ENCODE results near the gene SCLT1. TPM values are rescaled to one million over a fixed set of nuclear protein-coding genes. Genes with fewer than 3 reads are reported as not detected.
A peak's percentile ranks its signal among the peaks of the same experiment; 100 is the strongest.

Gene SCLT1
- total RNA-seq, 1 experiment from 2014 or later, result 11.0 TPM

- in situ Hi-C loops (cut with HindIII; ENCODE audit: low pct_unique_long_range_greater_than_20kb, low sequenced_read_pairs), result no loop called here
- DNase-seq (ENCODE audit: low read depth), result no peak
Measured at GRCh38 chr4:128915544-128915943, 177.8 kb downstream of the SCLT1 start.

- no peak for DNase-seq (ENCODE audit: low read depth)
- in situ Hi-C loops (cut with HindIII; ENCODE audit: low pct_unique_long_range_greater_than_20kb, low sequenced_read_pairs), result no loop called here
Measured at GRCh38 chr4:128913228-128913627, 180.1 kb downstream of the SCLT1 start.

- DNase-seq (ENCODE audit: low read depth), result no peak
- in situ Hi-C loops (cut with HindIII; ENCODE audit: low pct_unique_long_range_greater_than_20kb, low sequenced_read_pairs), result no loop called here
Measured at GRCh38 chr4:128908735-128909134, 184.6 kb downstream of the SCLT1 start.

- in situ Hi-C loops (cut with HindIII; ENCODE audit: low pct_unique_long_range_greater_than_20kb, low sequenced_read_pairs), result no loop called here
- no peak for DNase-seq (ENCODE audit: low read depth)
Measured at GRCh38 chr4:128907981-128908380, 185.4 kb downstream of the SCLT1 start.

- DNase-seq (ENCODE audit: low read depth), result no peak
- in situ Hi-C loops (cut with HindIII; ENCODE audit: low pct_unique_long_range_greater_than_20kb, low sequenced_read_pairs), result no loop called here
Measured at GRCh38 chr4:128906581-128906980, 186.8 kb downstream of the SCLT1 start.

- DNase-seq (ENCODE audit: low read depth), result no peak
- in situ Hi-C loops (cut with HindIII; ENCODE audit: low pct_unique_long_range_greater_than_20kb, low sequenced_read_pairs), result no loop called here
Measured at GRCh38 chr4:128904821-128905220, 188.5 kb downstream of the SCLT1 start.

GRCh38 chr4:128880662-128881061 lies 212.7 kb downstream of the SCLT1 start:
- DNase-seq (ENCODE audit: low read depth), result no peak
- in situ Hi-C loops (cut with HindIII; ENCODE audit: low pct_unique_long_range_greater_than_20kb, low sequenced_read_pairs), result no loop called here

GRCh38 chr4:128879971-128880370 lies 213.4 kb downstream of the SCLT1 start:
- no peak for DNase-seq (ENCODE audit: low read depth)
- in situ Hi-C loops (cut with HindIII; ENCODE audit: low pct_unique_long_range_greater_than_20kb, low sequenced_read_pairs), result no loop called here

GRCh38 chr4:128879283-128879682 lies 214.1 kb downstream of the SCLT1 start:
- in situ Hi-C loops (cut with HindIII; ENCODE audit: low pct_unique_long_range_greater_than_20kb, low sequenced_read_pairs), result no loop called here
- DNase-seq (ENCODE audit: low read depth), result no peak

GRCh38 chr4:128877934-128878333 lies 215.4 kb downstream of the SCLT1 start:
- no peak for DNase-seq (ENCODE audit: low read depth)
- in situ Hi-C loops (cut with HindIII; ENCODE audit: low pct_unique_long_range_greater_than_20kb, low sequenced_read_pairs), result no loop called here

- DNase-seq (ENCODE audit: low read depth), result no peak
- in situ Hi-C loops (cut with HindIII; ENCODE audit: low pct_unique_long_range_greater_than_20kb, low sequenced_read_pairs), result no loop called here
Measured at GRCh38 chr4:128876200-128876599, 217.1 kb downstream of the SCLT1 start.

- in situ Hi-C loops (cut with HindIII; ENCODE audit: low pct_unique_long_range_greater_than_20kb, low sequenced_read_pairs), result no loop called here
- no peak for DNase-seq (ENCODE audit: low read depth)
Measured at GRCh38 chr4:128871948-128872347, 221.4 kb downstream of the SCLT1 start.

- in situ Hi-C loops (cut with HindIII; ENCODE audit: low pct_unique_long_range_greater_than_20kb, low sequenced_read_pairs), result no loop called here
- no peak for DNase-seq (ENCODE audit: low read depth)
Measured at GRCh38 chr4:128869776-128870509, 223.4 kb downstream of the SCLT1 start.

GRCh38 chr4:128868758-128869157 lies 224.6 kb downstream of the SCLT1 start:
- in situ Hi-C loops (cut with HindIII; ENCODE audit: low pct_unique_long_range_greater_than_20kb, low sequenced_read_pairs), result no loop called here
- no peak for DNase-seq (ENCODE audit: low read depth)

GRCh38 chr4:128866691-128867090 lies 226.6 kb downstream of the SCLT1 start:
- DNase-seq (ENCODE audit: low read depth), result no peak
- in situ Hi-C loops (cut with HindIII; ENCODE audit: low pct_unique_long_range_greater_than_20kb, low sequenced_read_pairs), result no loop called here

GRCh38 chr4:128866269-128866668 lies 227.1 kb downstream of the SCLT1 start:
- DNase-seq (ENCODE audit: low read depth), result no peak
- in situ Hi-C loops (cut with HindIII; ENCODE audit: low pct_unique_long_range_greater_than_20kb, low sequenced_read_pairs), result no loop called here

GRCh38 chr4:128865132-128865531 lies 228.2 kb downstream of the SCLT1 start:
- in situ Hi-C loops (cut with HindIII; ENCODE audit: low pct_unique_long_range_greater_than_20kb, low sequenced_read_pairs), result no loop called here

GRCh38 chr4:128863312-128864075 lies 229.8 kb downstream of the SCLT1 start:
- peak; percentile 49 for DNase-seq (ENCODE audit: low read depth)
- in situ Hi-C loops (cut with HindIII; ENCODE audit: low pct_unique_long_range_greater_than_20kb, low sequenced_read_pairs), result no loop called here

More at GRCh38 chr4:128865132-128865531, 228.2 kb downstream of the SCLT1 start:
- no peak for DNase-seq (ENCODE audit: low read depth)

GRCh38 chr4:128862608-128863311 lies 230.6 kb downstream of the SCLT1 start:
- peak; percentile 4 for DNase-seq (ENCODE audit: low read depth)
- in situ Hi-C loops (cut with HindIII; ENCODE audit: low pct_unique_long_range_greater_than_20kb, low sequenced_read_pairs), result no loop called here

Measured in Caki2 (cell line).